CD4-positive, alpha-beta T cell (primary cell): Measurements from ENCODE around the gene ARHGAP10. TPM values are rescaled to one million over a fixed set of nuclear protein-coding genes. Genes with fewer than 3 reads are reported as not detected.
A peak's percentile ranks its signal among the peaks of the same experiment; 100 is the strongest.

Experiments used
- ATAC-seq: fragments of 200-7000 bp; cut with Tn5 transposase; one replicate; pipeline ENCODE4 v1.10.0; 2022; ENCODE audit warnings: mild to moderate bottlenecking; ENCODE audit not compliant: poor library complexity
- CTCF ChIA-PET: fragments of 350-600 bp; sonication (Branson Sonifier 250); formaldehyde crosslinking; loops from one replicate; lab custom pipeline; 2021; ENCODE audit warnings: antibody characterized with exemption, inconsistent platforms; lab: Charles Lee
- POLR2A ChIA-PET: fragments of 350-600 bp; sonication (Branson Sonifier 250); formaldehyde crosslinking; loops from one replicate; lab custom pipeline; 2021; ENCODE audit warnings: antibody characterized with exemption, inconsistent platforms; lab: Charles Lee
- DNase-seq, 14 experiments: peaks; one replicate each; pipeline ENCODE4 v3.0.0-alpha.2; 2013 to 2020; ENCODE audit warnings: mixed read lengths in 2 of 14
- H3K27ac ChIP-seq, 2 donors: one replicate each; pipeline versions ENCODE4 v1.5.1 to v1.7.0; 2013; ENCODE audit warnings: low read length in 2 of 2, low read depth in 1 of 2, mild to moderate bottlenecking in 1 of 2
- H3K27me3 ChIP-seq, 2 experiments: 1 replicate in 1 of 2; 2 replicates in 1 of 2; pipeline versions ENCODE4 v1.6.1 to v1.7.0; 2013; ENCODE audit warnings: low read length in 2 of 2, control low read depth in 1 of 2, mild to moderate bottlenecking in 1 of 2, moderate library complexity in 1 of 2; ENCODE audit not compliant: insufficient read depth in 2 of 2, control insufficient read depth in 1 of 2
- H3K36me3 ChIP-seq: one replicate; pipeline ENCODE4 v1.6.1; 2013; ENCODE audit warnings: low read length, control low read depth; ENCODE audit not compliant: insufficient read depth
- H3K4me1 ChIP-seq: one replicate; pipeline ENCODE4 v1.6.1; 2013; ENCODE audit warnings: low read length, control low read depth; ENCODE audit not compliant: insufficient read depth
- H3K4me3 ChIP-seq: one replicate; pipeline ENCODE4 v1.5.1; 2013; ENCODE audit warnings: mild to moderate bottlenecking, low read length, moderate library complexity
- H3K9me3 ChIP-seq, 2 experiments: 1 replicate in 1 of 2; 2 replicates in 1 of 2; pipeline versions ENCODE4 v1.6.1 to v1.7.0; 2013; ENCODE audit warnings: low read length in 2 of 2, mild to moderate bottlenecking in 2 of 2, control low read depth in 1 of 2, moderate library complexity in 1 of 2; ENCODE audit not compliant: control insufficient read depth in 1 of 2, insufficient read depth in 1 of 2
- H3K27ac Mint-ChIP-seq: one replicate; pipeline ENCODE4 v1.8.0; 2020; ENCODE audit warnings: mixed read lengths
- H3K27me3 Mint-ChIP-seq: one replicate; pipeline ENCODE4 v1.8.0; 2021; ENCODE audit warnings: mixed read lengths
- H3K36me3 Mint-ChIP-seq: one replicate; pipeline ENCODE4 v1.8.0; 2021; ENCODE audit warnings: low read depth, mixed read lengths
- H3K4me1 Mint-ChIP-seq: one replicate; pipeline ENCODE4 v1.8.0; 2021; ENCODE audit warnings: low read depth, mixed read lengths
- H3K4me3 Mint-ChIP-seq: one replicate; pipeline ENCODE4 v1.8.0; 2020; ENCODE audit warnings: mild to moderate bottlenecking, mixed read lengths
- H3K9me3 Mint-ChIP-seq: one replicate; pipeline ENCODE4 v1.8.0; 2020; ENCODE audit warnings: mixed read lengths
- intact Hi-C, 2 experiments: fragments of 100-400 bp; cut with DNase I in 1 of 2; cut with micrococcal nuclease in 1 of 2; formaldehyde crosslinking; loops; one replicate each; pipeline versions ENCODE4 v1.15.1 to v1.9.0; 2023 to 2025; cut with DNase I, micrococcal nuclease
- total RNA-seq, 174 experiments: library from RNA in 2 of 174; stranded (reverse) in 2 of 174; gene quantifications; one replicate each; pipeline ENCODE4 v1.2.3 and lab custom pipeline; 2021 to 2026
- TF ChIP-seq, protein P1 (sequence below): fragments of 200-600 bp; IDR thresholded peaks from one replicate; pipeline ENCODE4 v1.8.0; 2022; ENCODE audit warnings: antibody characterized with exemption, mild to moderate bottlenecking

Gene ARHGAP10
- total RNA-seq, 2 experiments from 2014 or later = 5.6 to 5.7 TPM

DNA sequence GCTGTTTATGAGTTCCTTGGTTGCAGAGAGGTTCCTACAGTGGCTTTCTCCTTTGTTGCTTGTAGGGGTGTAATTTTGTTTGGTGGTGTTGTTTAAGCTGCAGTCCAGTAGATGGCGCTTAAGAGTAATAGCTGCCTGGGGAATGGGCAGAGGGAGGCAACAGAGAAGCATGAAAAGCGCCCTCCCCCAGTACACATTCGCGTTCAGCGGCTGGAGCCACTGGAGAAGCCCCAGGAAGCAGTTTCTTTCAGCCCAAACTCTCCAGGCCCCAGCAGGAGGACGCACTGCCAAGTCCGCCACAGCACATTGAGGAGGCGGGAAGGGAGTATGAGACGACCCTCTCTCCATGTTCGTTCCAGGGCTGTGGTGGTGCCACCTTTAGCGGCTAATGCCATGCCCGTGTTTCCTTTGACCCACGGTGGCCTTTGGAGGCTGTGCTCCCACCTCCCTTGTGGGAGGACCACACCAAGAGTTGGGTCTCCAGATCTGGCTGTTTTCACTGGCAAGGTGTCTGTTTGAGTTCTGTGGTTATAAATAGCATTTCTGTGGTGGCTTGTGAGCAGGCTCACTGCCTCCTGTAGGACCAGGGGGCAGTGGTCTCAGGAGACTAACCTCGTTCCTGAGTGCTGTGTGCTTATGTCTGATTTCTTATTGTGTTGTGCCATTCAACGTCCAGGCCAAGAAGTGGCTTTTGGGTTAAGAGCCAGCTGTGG is 252.3 kb downstream of the ARHGAP10 start:
- no peak overlapping the region for H3K4me3 Mint-ChIP-seq
- peaks cover 4% of the 10 kb centered on the region for H3K4me1 ChIP-seq
- DNase-seq (peak in 4 of 14 experiments; percentile 15 to 45 (median 41)), ATAC-seq (peak; percentile 32)
- H3K9me3 ChIP-seq = peaks cover 0 to 4% of the 10 kb centered on the region in 2 experiments
- TF ChIP-seq, protein P1, sequence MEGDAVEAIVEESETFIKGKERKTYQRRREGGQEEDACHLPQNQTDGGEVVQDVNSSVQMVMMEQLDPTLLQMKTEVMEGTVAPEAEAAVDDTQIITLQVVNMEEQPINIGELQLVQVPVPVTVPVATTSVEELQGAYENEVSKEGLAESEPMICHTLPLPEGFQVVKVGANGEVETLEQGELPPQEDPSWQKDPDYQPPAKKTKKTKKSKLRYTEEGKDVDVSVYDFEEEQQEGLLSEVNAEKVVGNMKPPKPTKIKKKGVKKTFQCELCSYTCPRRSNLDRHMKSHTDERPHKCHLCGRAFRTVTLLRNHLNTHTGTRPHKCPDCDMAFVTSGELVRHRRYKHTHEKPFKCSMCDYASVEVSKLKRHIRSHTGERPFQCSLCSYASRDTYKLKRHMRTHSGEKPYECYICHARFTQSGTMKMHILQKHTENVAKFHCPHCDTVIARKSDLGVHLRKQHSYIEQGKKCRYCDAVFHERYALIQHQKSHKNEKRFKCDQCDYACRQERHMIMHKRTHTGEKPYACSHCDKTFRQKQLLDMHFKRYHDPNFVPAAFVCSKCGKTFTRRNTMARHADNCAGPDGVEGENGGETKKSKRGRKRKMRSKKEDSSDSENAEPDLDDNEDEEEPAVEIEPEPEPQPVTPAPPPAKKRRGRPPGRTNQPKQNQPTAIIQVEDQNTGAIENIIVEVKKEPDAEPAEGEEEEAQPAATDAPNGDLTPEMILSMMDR = peak; percentile 47
- H3K9me3 Mint-ChIP-seq = no peaks in the 10 kb centered on the region
- no peaks in the 10 kb centered on the region for H3K27me3 ChIP-seq
- ChIA-PET POLR2A (no interaction called here), CTCF (interaction anchor here (0.7 kb wide), 1 partner anchor 10 kb away, joined by 3 read pairs; no protein-coding TSS in a partner anchor)
- no peaks in the 10 kb centered on the region for H3K36me3 ChIP-seq
- no peak overlapping the region for H3K27ac ChIP-seq
- H3K27me3 Mint-ChIP-seq = no peaks in the 10 kb centered on the region
- intact Hi-C loops = no loop called here
- H3K27ac Mint-ChIP-seq = no peak overlapping the region
- no peaks in the 10 kb centered on the region for H3K36me3 Mint-ChIP-seq
- peaks cover 25% of the 10 kb centered on the region for H3K4me1 Mint-ChIP-seq
- no peak overlapping the region for H3K4me3 ChIP-seq

DNA sequence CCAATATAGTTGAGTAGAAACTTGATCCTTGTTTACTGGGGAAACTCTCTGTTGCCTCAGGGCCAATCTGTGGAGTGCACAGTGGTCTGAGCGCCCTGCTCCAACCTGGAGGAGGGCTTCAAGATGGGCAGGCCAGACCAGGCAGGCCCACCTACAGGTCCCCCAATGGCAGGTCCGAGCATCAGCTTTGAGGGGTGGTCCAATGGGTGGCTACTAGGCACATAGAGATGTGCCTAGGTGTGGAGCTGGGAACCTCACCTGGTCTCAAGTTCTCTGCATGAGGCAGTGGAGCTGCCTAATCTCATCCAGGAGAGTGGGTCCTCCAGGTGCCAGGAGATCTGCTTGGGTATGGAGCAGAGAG is 252.9 kb downstream of the ARHGAP10 start:
- Mint-ChIP-seq H3K36me3 (no peaks in the 10 kb centered on the region), H3K4me3 (no peak overlapping the region), H3K4me1 (peaks cover 24% of the 10 kb centered on the region), H3K27ac (no peak overlapping the region), H3K27me3 (no peaks in the 10 kb centered on the region), H3K9me3 (no peaks in the 10 kb centered on the region)
- no peaks in the 10 kb centered on the region for H3K27me3 ChIP-seq
- H3K4me1 ChIP-seq = peaks cover 4% of the 10 kb centered on the region
- H3K36me3 ChIP-seq = no peaks in the 10 kb centered on the region
- intact Hi-C loops = no loop called here
- H3K4me3 ChIP-seq = no peak overlapping the region
- H3K27ac ChIP-seq = no peak overlapping the region
- CTCF ChIA-PET = no interaction called here
- POLR2A ChIA-PET = no interaction called here
- H3K9me3 ChIP-seq = peaks cover 0 to 4% of the 10 kb centered on the region in 2 experiments
- TF ChIP-seq, protein P1 = no peak
- ATAC-seq (no peak), DNase-seq (no peak)

DNA sequence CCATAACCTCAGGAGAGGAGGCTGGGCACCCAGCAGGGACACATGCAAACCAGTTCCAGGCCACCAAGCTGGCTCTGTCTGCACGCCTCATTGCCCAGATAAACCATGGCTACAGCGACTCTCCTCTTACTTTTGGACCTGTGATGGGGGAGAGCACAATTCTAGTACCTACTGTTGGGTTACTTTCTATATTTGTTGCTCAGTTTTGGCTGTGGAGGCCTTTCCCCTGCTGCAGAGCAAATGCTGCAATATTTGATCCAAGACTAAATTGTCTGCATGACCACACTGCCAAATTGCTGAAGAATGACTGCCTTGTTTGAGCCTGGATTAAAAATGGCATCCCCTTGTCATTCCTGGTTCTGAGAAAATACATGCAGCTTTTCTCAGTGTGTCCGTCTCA is 253.5 kb downstream of the ARHGAP10 start:
- no peaks in the 10 kb centered on the region for H3K27me3 ChIP-seq
- ChIA-PET POLR2A (no interaction called here), CTCF (no interaction called here)
- no peaks in the 10 kb centered on the region for H3K36me3 Mint-ChIP-seq
- intact Hi-C loops = no loop called here
- no peak overlapping the region for H3K4me3 ChIP-seq
- H3K4me1 ChIP-seq = peaks cover 4% of the 10 kb centered on the region
- peaks cover 19% of the 10 kb centered on the region for H3K4me1 Mint-ChIP-seq
- no peak overlapping the region for H3K27ac ChIP-seq
- no peaks in the 10 kb centered on the region for H3K27me3 Mint-ChIP-seq
- no peak overlapping the region for H3K4me3 Mint-ChIP-seq
- TF ChIP-seq, protein P1 = no peak
- DNase-seq (no peak), ATAC-seq (no peak)
- no peak overlapping the region for H3K27ac Mint-ChIP-seq
- H3K9me3 ChIP-seq = peaks cover 0 to 4% of the 10 kb centered on the region in 2 experiments
- H3K36me3 ChIP-seq = no peaks in the 10 kb centered on the region
- no peaks in the 10 kb centered on the region for H3K9me3 Mint-ChIP-seq
